Fibroblast of peridontal ligament (primary cell): Measurements from ENCODE around the gene SEC24C.
"Not testable (repeated sequence)": the region's sequence is repeated elsewhere in the genome, so short reads cannot be mapped to it uniquely, and the experiment has no call there.

Experiments used
- DNase-seq: peaks from one replicate; pipeline ENCODE4 v3.0.0-alpha.2; 2010; ENCODE audit errors: extremely low read depth

SEC24C gene

GRCh38 chr10:73793456-73793855, 49.3 kb downstream of the SEC24C start:
- no peak for DNase-seq

DNA sequence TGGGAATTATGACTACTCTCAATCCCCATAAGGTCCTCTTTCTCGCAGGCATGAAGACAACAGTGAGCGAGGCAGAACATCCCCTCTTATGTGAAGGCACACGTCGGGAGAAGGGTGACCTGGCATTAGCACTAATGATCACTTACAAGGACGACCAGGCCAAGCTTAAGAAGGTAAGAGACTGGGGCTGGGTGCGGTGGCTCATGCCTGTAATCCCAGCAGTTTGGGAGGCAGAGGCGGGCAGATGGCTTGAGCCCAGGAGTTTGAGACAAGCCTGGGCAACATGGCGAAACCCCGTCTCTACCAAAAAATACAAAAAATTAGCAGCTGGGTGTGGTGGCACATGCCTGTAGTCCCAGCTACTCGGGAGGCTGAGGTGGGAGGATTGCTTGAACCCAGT, 51.3 kb downstream of the SEC24C start:
- not testable (repeated sequence) for DNase-seq

DNA sequence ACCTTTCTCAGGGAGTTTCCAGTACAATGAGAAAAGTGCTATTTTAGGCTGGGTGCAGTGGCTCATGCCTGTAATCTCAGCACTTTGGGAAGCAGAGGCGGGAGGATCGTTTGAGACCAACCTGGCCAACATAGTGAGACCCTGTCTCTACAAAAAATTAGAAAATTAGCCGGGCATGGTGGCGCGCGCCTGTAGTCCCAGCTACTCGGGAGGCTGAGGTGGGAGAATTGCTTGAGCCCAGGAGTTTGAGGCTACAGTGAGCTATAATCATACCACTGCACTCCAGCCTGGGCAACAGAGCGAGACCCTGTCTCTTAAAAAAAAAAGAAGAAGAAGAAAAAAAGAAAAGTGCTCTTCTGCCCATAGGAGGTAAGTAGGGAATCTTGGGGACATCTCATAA, 51.9 kb downstream of the SEC24C start:
- not testable (repeated sequence) for DNase-seq

DNA sequence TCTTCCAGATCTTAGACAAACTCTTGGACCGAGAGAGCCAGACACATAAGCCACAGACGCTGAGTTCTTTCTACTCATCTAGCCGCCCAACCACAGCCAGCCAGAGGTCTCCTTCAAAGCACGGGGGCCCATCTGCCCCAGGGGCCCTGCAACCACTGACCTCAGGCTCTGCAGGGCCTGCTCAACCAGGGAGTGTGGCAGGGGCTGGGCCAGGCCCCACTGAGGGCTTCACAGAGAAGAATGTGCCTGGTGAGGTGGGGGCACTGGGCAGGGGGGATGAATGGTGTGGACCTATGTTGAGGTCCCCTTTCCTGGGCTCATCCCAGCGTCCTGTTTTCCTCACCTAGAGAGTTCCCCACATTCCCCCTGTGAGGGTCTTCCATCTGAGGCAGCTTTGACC, 52.6 kb downstream of the SEC24C start:
- no peak for DNase-seq

DNA sequence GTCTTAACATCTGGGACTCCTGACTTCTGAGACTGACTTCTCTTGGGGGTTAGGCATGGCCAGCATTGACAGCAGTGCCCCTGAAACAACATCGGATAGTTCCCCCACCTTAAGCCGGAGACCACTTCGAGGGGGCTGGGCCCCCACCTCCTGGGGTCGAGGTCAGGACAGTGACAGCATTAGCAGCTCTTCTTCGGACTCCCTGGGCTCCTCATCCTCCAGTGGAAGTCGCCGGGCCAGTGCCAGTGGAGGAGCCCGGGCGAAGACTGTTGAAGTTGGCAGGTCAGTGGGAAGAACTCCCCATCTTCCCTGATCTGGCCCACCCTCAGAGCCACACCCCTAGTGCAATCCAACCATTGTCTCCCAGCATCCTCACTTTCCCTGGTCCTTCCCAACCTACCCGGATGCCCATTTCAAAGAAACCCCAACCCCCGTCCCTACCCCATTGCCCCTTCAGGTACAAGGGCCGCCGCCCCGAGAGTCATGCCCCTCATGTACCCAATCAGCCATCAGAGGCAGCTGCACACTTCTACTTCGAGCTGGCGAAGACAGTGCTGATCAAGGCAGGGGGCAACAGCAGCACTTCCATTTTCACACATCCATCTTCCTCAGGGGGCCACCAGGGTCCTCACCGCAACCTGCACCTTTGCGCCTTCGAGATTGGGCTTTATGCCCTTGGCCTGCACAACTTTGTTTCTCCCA, 53.3 kb downstream of the SEC24C start:
- no peak for DNase-seq

DNA sequence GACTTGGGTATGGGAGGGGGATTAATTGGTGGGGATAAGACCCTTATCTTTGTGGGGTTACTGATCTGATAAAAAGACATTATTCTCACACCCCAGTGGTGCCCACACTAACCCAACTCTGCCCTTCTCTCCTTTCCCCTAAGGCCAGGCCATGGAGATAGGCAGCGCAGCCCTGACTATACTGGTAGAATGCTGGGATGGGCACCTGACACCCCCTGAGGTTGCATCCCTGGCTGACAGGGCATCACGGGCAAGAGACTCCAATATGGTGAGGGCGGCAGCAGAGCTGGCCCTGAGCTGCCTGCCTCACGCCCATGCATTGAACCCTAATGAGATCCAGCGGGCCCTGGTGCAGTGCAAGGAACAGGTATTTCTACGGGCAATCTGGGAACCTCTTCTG, 53.9 kb downstream of the SEC24C start:
- no peak for DNase-seq

DNA sequence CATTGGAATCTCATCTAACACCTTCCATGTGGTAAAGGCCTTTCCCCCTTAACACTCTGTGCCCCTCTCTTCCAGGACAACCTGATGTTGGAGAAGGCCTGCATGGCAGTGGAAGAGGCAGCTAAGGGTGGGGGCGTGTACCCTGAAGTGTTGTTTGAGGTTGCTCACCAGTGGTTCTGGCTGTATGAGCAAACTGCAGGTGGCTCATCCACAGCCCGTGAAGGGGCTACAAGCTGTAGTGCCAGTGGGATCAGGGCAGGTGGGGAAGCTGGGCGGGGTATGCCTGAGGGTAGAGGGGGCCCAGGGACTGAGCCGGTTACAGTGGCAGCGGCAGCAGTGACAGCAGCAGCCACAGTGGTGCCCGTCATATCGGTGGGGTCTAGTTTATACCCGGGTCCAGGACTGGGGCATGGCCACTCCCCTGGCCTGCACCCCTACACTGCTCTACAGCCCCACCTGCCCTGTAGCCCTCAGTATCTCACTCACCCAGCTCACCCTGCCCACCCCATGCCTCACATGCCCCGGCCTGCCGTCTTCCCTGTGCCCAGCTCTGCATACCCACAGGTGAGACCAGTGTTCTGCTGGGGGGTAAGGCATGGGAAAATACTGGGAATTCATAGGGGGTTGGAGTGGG, 54.9 kb downstream of the SEC24C start:
- DNase-seq: no peak

DNA sequence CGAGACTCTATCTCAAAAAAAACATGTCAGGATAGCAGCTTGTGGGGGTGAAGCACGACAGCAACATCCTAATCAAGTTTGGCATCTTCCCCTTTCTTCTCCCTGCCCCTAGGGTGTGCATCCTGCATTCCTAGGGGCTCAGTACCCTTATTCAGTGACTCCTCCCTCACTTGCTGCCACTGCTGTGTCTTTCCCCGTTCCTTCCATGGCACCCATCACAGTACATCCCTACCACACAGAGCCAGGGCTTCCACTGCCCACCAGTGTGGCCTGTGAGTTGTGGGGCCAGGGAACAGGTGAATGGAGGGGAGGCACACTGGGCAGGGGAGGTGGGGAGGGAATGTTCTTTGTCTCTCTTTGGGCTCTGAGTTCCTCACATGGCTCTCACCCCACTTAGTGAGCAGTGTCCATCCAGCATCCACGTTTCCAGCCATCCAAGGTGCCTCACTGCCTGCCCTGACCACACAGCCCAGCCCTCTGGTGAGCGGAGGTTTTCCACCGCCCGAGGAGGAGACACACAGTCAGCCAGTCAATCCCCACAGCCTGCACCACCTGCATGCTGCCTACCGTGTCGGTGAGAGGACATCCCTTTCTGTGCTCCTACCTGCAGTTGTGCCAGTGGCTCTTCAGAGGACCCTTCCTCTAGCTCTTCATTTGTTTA, 55.9 kb downstream of the SEC24C start:
- no peak for DNase-seq

DNA sequence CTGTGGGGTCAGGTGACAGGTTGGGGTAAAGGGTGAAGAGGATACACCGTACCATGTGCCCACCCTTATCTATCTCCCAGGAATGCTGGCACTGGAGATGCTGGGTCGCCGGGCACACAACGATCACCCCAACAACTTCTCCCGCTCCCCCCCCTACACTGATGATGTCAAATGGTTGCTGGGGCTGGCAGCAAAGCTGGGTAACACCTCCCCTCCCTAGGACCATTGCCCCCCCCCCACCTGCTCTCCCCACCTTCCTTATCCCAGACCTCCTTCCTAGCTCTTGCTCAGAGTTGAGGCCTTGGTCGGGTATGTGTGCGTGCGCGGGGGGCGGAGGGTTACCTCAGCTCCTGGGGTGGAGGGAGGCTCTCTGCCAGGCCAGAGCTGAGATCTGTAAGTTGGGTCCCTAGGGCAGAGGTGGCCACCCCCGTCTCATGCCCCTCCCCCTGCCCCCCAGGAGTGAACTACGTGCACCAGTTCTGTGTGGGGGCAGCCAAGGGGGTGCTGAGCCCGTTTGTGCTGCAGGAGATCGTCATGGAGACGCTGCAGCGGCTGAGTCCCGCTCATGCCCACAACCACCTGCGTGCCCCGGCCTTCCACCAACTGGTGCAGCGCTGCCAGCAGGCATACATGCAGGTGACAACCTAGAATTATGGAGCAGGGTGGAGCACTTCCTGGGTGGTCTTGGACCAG, 56.5 kb downstream of the SEC24C start:
- no peak for DNase-seq

- DNase-seq: no peak
These were observed 57.0 kb downstream of the SEC24C start for GRCh38 chr10:73801253-73801590.

GRCh38 chr10:73802276-73802991, 58.3 kb downstream of the SEC24C start:
- DNase-seq: no peak

- DNase-seq: no peak
These were observed 59.6 kb downstream of the SEC24C start for GRCh38 chr10:73803680-73804286.

DNA sequence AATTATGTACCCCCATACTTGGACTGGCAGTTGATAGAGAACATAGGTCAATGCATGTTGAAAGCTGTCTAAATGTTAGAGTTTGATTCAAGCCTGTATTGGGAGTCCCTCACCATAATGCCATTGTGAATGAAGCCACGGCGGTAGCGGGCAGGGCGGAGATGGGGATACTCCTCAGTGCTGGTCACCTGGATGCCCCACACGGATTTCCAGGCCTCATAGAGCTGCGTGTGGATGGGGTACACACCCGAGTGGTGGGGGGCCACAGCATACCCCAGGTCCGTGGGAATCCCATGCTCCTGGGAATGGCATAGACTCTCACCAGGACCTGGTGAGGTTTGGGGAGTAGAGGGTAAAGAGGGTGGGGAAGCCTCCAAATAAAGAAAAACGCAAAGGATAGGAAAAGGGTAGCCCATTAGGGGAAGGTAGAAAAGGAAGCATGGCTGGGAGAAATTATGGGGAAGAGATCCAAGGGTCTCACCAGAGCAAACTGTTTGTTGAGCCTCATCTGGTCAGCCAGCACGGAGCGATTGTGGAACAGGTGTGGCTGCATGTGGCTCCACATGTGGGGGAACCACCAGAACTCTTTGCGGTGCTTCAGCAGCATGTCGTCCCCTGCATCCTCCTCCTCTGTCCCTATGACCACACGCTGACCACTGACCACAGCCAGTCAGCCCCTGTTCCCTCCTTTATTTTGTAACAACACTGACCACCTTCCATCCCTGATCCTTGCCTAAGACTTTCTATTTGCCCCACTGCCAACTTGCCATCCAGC, 62.2 kb downstream of the SEC24C start:
- DNase-seq: no peak

- DNase-seq: no peak
These were observed 63.3 kb downstream of the SEC24C start for GRCh38 chr10:73807471-73807870.

DNA sequence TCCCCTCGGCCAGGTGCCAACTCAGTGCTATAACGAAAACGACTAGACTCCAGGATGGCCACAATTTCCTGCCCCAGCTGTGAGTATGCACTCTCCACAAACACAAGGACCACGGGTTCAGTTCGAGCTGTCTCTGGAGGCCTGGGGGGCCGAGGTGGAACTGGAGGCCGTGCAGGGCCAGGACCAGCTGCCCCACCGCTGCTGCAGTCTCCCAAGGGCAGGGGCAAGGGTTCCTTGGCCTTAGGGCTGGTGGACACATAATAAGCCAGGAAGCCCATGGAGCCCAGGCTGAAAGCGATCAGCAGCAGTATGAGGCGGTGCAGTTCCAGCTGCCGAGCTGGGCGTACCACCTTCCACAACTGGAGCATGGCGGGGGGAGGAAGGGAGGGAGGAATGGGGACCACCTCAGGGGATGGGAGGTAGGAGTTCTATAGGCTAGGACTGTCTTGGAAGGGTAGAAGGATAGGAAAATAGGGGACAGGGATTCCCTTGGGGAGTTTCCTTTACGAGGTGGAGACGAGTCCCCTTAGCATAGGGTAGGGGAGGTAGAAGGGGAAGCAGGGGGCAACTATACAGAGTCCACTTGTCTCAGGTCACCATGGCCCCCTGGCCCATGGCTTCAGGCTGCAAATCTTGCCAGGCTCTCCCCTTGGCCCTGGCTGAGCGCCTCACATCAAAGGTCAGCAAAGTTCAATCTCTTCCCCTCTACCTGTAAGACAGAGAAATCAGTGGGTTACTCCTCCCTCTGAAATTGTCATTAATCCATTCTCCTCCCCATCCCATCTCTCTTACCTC, 64.0 kb downstream of the SEC24C start:
- DNase-seq: no peak

DNA sequence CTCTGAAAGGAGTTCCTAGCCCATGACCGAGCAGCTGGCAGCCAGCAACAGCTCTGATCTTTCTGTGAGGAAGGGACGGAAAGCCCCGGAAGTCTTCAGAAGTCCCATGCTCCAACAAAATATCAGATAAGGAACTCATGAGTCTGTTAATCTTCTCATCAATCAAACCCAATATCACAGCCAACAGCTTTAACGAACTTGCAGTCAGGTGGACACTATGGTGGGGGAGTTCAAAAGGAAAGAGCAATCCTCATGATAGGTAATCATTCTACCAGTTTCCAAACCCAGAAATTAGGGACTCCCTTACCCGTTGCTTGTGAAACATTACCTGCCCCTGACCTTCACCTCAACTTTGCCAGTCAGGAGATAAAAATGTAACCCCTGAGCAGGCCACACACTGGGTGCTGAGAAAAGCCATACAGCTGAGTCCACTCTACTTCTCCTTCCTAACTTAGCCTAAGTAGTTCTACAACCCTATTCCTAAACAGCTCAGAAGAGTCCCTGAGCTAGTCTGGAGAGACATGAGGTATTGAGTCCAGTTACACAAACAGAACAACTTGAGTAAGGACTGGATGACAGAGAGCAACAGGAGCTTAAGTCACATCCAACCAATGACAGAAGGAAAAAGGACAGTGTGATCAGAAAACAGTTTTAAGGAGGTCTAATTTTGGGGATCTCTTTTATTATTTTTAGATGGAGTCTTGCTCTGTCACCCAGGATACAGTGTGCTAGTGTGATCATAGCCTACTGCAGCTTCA, 65.1 kb downstream of the SEC24C start:
- no peak for DNase-seq

DNA sequence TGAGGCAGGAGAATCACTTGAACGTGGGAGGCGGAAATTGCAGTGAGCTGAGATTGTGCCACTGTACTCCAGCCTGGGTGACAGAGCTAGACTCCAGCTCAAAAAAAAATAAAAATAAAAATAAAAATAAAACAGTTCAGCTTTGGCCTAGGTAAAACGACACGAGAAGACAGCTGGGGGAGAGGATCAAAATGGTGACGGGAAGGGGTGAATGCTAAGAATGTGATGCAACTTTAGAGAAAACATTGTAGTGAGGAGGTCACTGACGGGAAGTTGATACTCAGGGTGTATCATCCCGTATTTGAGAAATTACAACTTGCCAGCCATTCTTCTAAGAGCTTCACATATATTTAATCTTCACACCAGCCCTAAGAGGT, 66.2 kb downstream of the SEC24C start:
- peak; percentile 40 for DNase-seq

DNA sequence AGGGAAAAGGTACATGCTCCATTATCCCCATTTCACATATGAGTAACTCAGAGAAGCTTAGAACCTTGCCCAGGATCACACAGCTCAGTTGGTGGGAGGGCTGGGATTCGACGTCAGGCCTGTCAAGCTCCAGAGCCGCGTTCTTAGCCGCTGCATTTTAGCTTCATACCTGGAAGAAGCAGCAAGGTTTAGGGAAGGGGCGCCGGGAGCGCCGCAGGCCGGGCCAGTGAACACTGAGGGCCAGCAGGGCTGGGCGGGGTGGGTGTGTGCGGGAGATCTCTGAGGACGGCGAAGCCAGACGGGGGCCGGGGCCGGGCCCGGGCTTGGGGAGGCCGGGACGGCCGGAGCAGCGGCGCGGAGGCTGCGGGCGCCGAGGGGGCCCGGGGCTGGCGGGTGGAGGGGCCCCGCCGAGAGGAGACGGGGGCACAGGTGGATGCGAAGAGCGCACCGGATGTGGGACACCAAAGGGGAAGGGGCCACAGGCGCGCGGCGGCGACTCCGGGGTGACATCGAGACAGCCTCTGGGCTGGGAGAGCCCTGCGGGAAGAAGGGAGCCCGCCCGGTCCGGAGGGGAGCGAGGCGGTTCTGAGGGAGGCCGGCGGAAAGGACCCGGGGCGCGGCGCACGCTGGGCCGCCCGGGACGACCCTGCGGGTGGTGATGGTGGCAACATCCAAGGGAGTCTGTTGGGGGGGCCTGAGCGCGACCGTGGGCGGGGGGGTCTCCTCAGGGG, 66.7 kb downstream of the SEC24C start:
- DNase-seq: peak; percentile 28

GRCh38 chr10:73812657-73813056, 68.5 kb downstream of the SEC24C start:
- no peak for DNase-seq
